CD4-positive, alpha-beta T cell treated with Interleukin-21 for 1 hour (primary cell): ENCODE measurements around the gene KIAA1210.
A peak's percentile ranks its signal among the peaks of the same experiment; 100 is the strongest.

ENCODE experiments used
- DNase-seq: peaks from one replicate; pipeline ENCODE4 v3.0.0-alpha.2; 2020

The KIAA1210 gene

DNA sequence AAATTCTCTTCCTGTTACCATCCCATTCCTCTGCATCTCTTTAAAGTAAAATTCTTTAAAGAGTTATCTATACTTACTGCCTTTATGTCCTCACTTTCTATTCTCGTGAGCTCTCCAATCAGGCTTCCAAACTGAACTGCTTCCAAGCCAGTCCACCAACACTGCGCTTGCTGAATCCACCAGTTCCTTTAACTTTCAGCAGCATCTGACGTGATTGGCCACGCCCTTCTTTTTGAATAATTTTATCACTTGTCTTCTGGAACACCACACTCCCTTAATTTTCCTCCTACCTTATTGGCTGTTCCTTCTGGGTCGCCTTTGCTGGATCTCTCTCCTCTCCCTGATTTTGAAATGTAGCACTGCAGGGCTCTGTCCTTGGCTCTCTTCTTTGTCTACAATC is at the start of gene KIAA1210:
Gene KIAA1210 (minus strand): TSS at position 163 of the 400 bp plus-strand sequence. CDS start 4,170 bp downstream, outside the sequence.
- no peak for DNase-seq

- no peak for DNase-seq
These were observed 49.7 kb upstream of the KIAA1210 start for GRCh38 chrX:119177278-119177677.

DNA sequence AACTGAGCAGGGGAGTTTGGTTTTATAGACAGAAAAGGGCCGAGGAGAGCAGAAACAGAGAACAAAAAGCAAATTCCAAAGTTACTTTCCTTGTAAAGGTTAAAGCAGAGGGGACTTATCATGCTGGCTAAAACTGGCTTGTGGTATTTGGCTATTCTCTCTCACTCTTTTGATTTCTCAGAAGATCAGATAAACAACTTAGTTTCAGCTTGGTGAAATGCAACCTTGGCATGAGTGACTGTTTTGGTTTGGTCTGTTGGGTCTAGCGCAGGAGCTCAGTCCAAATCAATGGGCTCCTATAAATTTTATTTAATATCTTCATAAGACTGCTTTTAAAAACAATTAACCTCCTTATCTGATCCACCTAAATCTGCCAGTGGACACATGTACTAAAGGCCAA is 47.3 kb upstream of the KIAA1210 start:
- DNase-seq = no peak

DNA sequence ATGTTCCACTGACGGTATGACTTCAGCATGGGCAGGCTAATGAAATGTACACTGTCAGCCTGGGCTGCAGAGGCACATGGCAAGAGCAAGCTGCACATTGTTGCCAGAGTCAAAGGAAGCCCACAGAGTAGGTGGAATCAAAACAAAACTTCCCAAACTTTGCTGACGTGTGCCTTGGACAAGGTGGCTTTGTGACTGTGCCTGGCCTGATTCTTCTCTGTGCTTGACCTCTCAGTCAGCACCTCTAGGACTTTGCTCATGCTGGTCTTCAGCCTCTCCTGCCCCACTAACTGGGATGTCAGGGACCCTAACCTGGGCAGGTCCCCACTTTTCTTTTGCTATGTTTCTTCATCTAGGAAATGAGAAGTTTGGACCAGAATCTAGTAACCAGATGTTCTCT is 40.5 kb upstream of the KIAA1210 start:
- DNase-seq = no peak

GRCh38 chrX:119158226-119158625 is 30.6 kb upstream of the KIAA1210 start:
- no peak for DNase-seq

DNA sequence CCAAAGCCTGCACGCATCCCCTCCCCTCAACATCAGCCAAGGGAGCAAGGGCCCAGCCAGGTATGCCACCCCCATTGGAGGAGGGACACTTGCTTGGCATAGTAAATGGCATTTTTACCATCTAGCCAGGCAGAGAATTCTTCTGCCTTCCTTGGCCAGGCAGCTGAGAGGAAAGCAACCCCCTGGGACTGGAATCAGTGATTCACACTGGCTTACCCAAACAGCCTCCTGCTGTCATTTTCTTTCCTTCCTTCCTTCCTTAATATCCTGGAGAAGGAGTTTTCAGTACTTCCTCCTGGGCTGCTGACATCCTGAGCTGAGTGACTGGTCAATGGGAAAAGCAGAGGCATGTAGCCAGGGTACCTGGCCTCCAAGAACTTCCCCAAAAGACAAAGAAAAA is 28.6 kb upstream of the KIAA1210 start:
- DNase-seq = no peak

GRCh38 chrX:119155416-119156035 is 27.9 kb upstream of the KIAA1210 start:
- DNase-seq = no peak

DNA sequence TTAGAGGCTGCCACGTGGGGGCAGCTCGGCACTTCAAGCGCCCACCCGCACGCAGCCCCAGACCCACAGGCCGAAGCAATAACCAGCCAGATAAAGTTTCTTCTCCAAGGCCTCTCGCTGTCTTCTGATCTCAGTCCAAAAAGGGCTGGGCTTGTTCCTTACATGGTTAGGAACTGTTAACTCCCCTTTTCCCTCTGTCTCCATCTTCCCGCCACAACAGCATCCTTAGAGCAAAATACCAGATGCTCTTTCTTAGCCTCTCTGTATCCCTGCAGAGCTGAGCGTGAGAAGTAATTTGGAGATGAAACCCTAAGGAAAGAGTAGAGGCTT is 23.4 kb upstream of the KIAA1210 start:
- no peak for DNase-seq

GRCh38 chrX:119150163-119151050 is 22.8 kb upstream of the KIAA1210 start:
- DNase-seq = no peak

DNA sequence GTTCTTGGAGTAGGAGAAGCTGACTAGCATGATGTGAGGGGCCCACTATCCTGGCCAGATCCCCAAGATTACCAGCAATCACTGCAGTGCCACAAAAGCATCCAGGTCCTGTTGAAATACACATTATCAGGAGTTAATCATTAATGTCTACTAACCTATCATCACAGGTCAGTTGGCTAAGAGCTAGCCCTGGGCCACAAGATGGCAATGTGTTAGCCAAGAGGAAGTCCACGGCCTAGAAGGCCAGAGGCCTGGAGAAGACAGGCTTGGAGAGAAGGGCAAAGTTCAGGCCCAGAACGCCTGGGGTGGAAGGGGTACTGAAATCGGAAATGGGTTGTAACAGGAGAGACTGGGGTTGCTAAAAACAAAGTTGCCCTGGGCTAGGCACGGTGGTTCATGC is 19.9 kb upstream of the KIAA1210 start:
- no peak for DNase-seq

DNA sequence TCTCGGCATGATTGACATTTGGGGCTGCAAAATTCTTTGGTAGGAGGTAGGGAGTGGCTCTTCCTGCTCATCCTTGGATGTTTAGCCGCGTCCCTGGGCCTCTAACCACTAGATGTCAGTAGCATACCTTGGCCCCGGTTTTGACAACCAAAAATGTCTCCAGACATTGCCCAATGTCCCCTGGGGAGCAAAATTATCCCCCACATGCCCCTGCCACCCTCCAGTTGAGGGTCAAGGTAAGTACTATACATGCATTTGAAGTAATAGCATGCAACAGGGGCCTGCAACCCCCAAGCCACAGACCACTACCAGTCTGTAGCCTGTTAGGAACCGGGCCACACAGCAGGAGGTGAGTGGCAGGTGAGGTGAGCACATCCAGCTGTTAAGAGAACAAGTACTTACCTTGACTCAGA is 17.6 kb upstream of the KIAA1210 start:
- DNase-seq = no peak

DNA sequence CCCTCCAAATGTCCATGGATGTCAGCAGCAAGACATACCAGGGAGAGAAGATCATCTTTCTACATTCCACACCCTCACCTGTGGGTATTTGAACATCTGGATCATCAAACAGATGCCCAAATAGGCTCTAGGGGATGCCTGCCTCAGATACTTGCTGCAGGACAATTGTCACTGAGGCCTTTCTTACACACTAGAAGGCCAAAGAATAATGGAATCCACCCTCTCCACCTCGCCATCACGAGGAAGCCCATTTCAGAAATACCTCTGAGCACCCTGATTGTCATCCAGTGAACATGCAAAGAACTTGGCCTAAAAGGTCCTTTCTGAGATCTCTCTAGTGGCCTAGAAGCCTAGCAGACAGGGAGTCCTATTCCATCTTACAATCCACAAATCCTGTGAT is 6.9 kb upstream of the KIAA1210 start:
- DNase-seq = no peak

GRCh38 chrX:119132961-119133360 is 5.3 kb upstream of the KIAA1210 start:
- no peak for DNase-seq

- no peak for DNase-seq
These were observed 4.7 kb upstream of the KIAA1210 start for GRCh38 chrX:119132316-119132715.

DNA sequence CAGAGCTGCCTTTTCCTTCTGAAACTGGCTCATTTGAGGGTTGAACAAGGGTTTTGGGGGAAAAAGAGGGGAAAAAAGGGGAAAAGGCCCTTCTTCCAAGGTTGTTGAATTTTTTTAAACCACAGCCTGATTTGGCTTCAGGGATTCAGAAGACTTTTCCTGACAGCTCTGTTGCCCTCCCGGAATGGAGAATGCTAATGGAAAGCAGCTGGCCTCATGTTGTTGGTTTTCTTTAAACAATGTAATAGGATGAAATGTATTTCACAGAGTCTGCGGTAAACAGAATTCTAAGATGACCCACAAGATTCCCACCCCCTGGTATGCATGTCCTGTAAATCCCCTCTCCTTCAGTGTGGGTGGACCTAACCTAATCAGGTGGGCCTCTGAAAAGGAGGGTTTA is 3.3 kb upstream of the KIAA1210 start:
- no peak for DNase-seq

DNA sequence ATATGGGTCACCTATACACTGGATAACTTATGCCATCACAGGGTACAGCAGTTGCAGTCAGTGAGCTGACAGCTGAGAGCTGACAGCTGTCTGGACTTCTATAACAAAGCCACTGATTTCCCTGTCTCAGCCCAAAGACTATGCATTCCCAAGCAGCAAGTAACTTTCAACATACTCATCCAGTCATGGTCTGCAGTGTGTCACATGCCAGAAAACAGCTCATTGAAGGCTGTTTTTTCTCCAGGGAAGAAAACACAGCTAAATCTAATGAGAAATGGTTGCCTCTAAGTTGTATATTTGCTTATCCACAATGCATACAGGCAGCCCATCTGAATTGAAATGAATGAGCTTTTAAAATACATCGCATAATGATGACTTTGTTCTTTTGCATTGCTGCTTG is 6.3 kb downstream of the KIAA1210 start:
- no peak for DNase-seq

DNA sequence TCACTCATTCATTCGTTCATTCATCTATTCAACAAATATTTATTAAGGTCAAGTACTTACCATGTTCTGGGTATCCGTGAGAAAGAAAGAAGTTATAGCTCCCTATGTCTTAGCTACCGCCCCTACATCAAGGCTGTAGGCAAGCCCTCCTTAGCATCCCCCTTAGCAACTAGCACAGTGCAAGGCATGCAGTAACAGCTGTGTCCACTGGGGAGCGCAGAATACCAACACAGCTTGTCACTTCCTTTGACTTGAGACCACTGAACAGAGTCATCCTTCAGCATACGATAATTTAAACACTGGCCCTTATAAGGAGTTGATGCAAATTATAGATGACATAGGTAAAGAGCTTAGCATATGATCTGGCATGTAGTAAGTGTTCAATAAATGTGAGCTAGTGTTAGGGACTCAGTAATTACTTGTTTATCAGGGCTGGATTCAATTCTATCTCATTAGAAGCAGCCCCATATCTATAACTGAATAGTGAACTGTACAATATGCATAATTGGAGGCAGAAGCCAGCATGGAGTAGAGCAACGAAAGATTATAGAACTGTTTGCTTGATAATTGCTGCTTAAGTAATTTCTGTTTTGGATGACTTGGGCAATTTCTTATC is 8.7 kb downstream of the KIAA1210 start:
- peak; percentile 38 for DNase-seq

GRCh38 chrX:119107206-119107605 is 20.4 kb downstream of the KIAA1210 start:
- no peak for DNase-seq

GRCh38 chrX:119105826-119106225 is 21.8 kb downstream of the KIAA1210 start:
- DNase-seq = no peak

- DNase-seq = no peak
These were observed 26.4 kb downstream of the KIAA1210 start for GRCh38 chrX:119101168-119101567.

GRCh38 chrX:119095936-119096335 is 31.7 kb downstream of the KIAA1210 start:
- DNase-seq = no peak

DNA sequence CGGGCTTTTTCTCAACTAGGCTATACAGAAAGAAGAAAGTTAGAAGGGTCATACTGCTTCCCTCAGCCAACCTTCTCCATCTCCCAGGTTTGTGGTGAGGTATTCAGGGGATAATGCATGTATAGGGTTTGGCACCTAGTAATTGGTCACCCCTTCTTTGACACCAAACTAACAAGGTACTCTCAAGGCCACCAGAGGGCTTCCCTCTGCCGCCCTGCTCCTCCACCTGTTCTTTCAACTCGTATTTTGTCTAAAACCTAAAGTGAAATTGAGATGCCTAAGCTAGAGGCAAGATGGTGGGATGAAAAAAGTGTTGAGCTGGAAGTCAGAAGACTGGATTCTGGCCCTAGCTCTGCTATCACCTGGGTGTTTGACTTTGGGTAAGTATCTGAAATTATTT is 32.8 kb downstream of the KIAA1210 start:
- no peak for DNase-seq

- no peak for DNase-seq
These were observed 33.4 kb downstream of the KIAA1210 start for GRCh38 chrX:119093991-119094735.
